Right renal cortex interstitium (tissue), 3 donors: ENCODE measurements around the gene TGFBI. TPM values are rescaled to one million over a fixed set of nuclear protein-coding genes. Genes with fewer than 3 reads are reported as not detected.
A peak's percentile ranks its signal among the peaks of the same experiment; 100 is the strongest.

Experiments used
- DNase-seq, 3 donors: peaks; one replicate each; pipeline ENCODE4 v3.0.0-alpha.2; 2013; ENCODE audit warnings: low read depth in 3 of 3, low spot score in 2 of 3
- polyA plus RNA-seq, 3 donors: library from polyadenylated mRNA; unstranded; fragments of 120-200 nt; gene quantifications; one replicate each; pipeline ENCODE4 v1.2.1, GENCODE V29; 2013; ENCODE audit not compliant: insufficient read length in 3 of 3

Gene TGFBI
- polyA plus RNA-seq, 3 donors = 188 to 278 (median 225) TPM

GRCh38 chr5:136000932-136001331, 27.9 kb upstream of the TGFBI start:
- DNase-seq = no peak

GRCh38 chr5:136001466-136001981, 27.3 kb upstream of the TGFBI start:
- no peak for DNase-seq

- no peak for DNase-seq
Observed at GRCh38 chr5:136004436-136004835, 24.4 kb upstream of the TGFBI start.

- DNase-seq = no peak
Observed at GRCh38 chr5:136005476-136005875, 23.3 kb upstream of the TGFBI start.

- DNase-seq = no peak
Observed at GRCh38 chr5:136006164-136006563, 22.6 kb upstream of the TGFBI start.

GRCh38 chr5:136006761-136007251, 22.0 kb upstream of the TGFBI start:
- DNase-seq = no peak

GRCh38 chr5:136007271-136007670, 21.5 kb upstream of the TGFBI start:
- no peak for DNase-seq

- no peak for DNase-seq
Observed at GRCh38 chr5:136011414-136012001, 17.3 kb upstream of the TGFBI start.

GRCh38 chr5:136012041-136012804, 16.6 kb upstream of the TGFBI start:
- no peak for DNase-seq

- no peak for DNase-seq
Observed at GRCh38 chr5:136013559-136013958, 15.2 kb upstream of the TGFBI start.

- no peak for DNase-seq
Observed at GRCh38 chr5:136014049-136015002, 14.5 kb upstream of the TGFBI start.

GRCh38 chr5:136015003-136015375, 13.8 kb upstream of the TGFBI start:
- DNase-seq = no peak

GRCh38 chr5:136015966-136016650, 12.7 kb upstream of the TGFBI start:
- DNase-seq = no peak

- DNase-seq = no peak
Observed at GRCh38 chr5:136016945-136017530, 11.8 kb upstream of the TGFBI start.

GRCh38 chr5:136018814-136019783, 9.7 kb upstream of the TGFBI start:
- DNase-seq = peak; percentile 77 to 83 (median 78)

- DNase-seq = no peak
Observed at GRCh38 chr5:136020001-136020382, 8.8 kb upstream of the TGFBI start.

- DNase-seq = no peak
Observed at GRCh38 chr5:136020383-136021015, 8.3 kb upstream of the TGFBI start.

GRCh38 chr5:136021016-136021405, 7.8 kb upstream of the TGFBI start:
- no peak for DNase-seq
